PC-3 (cell line): ENCODE data around the gene MCM9.

Source experiments
- CTCF ChIP-seq: fragments of 300-600 bp; sonication (generic); conservative IDR thresholded peaks from 2 replicates; pipeline ENCODE4 v1.5.1; 2017; ENCODE audit warnings: antibody characterized with exemption, low read depth, mild to moderate bottlenecking, low read length
- EZH2 ChIP-seq: fragments of 300-600 bp; sonication (generic); IDR thresholded peaks from one replicate; pipeline ENCODE4 v1.6.1; 2017; ENCODE audit warnings: antibody characterized with exemption, mild to moderate bottlenecking, low read length; ENCODE audit not compliant: unreplicated experiment
- EZH2phosphoT487 ChIP-seq: fragments of 300-600 bp; sonication (generic); IDR thresholded peaks from 2 replicates; pipeline ENCODE4 v1.6.1; 2018; ENCODE audit warnings: mild to moderate bottlenecking, antibody characterized with exemption, low read length, borderline replicate concordance

- TF ChIP-seq CTCF (no peak), EZH2phosphoT487 (no peak), EZH2 (no peak)
Measured at GRCh38 chr6:118801257-118801656, 133.7 kb downstream of the MCM9 start.
